K562 (cell line): Measurements from ENCODE around the gene GOSR1.
"Not testable (repeated sequence)": the region's sequence is repeated elsewhere in the genome, so short reads cannot be mapped to it uniquely, and the experiment has no call there.

ENCODE experiments used
- ATF3 ChIP-seq, 2 experiments: fragments of 450-650 bp in 1 of 2; sonication (generic) in 1 of 2; formaldehyde crosslinking in 1 of 2; IDR thresholded peaks in 1 of 2; conservative IDR thresholded peaks in 1 of 2; 2 replicates each; pipeline versions ENCODE4 v1.6.1 to v1.8.1; 2016 to 2023; ENCODE audit warnings: mild to moderate bottlenecking in 2 of 2, moderate library complexity in 2 of 2, inconsistent platforms in 1 of 2, missing genetic modification reagents in 1 of 2
- BDP1 ChIP-seq: IDR thresholded peaks from 3 replicates; pipeline ENCODE4 v1.6.1; 2011; ENCODE audit not compliant: insufficient read length, insufficient read depth
- BRCA1 ChIP-seq, 2 experiments: fragments of 450-650 bp in 1 of 2; sonication (generic) in 1 of 2; formaldehyde crosslinking in 1 of 2; IDR thresholded peaks; 2 replicates each; pipeline versions ENCODE4 v1.5.0 to v1.6.1; 2017 to 2020; ENCODE audit warnings: mild to moderate bottlenecking in 1 of 2, missing genetic modification reagents in 1 of 2
- CCAR2 ChIP-seq: fragments of 200-400 bp; formaldehyde crosslinking; IDR thresholded peaks from 2 replicates; pipeline ENCODE4 v1.6.1; 2017; ENCODE audit warnings: mild to moderate bottlenecking, low read depth, low read length
- CEBPB ChIP-seq: fragments of 450-650 bp; IDR thresholded peaks from 2 replicates; pipeline ENCODE4 v1.6.1; 2016; ENCODE audit warnings: missing genetic modification characterization, missing compliant biosample characterization
- CTCF ChIP-seq, 3 experiments: IDR thresholded peaks in 2 of 3; conservative IDR thresholded peaks in 1 of 3; 2 replicates each; pipeline ENCODE4 v1.5.1; 2011 to 2012; ENCODE audit warnings: low read length in 3 of 3, mild to moderate bottlenecking in 3 of 3, control low read depth in 2 of 3, improper control_type of control experiment in 1 of 3, inconsistent platforms in 1 of 3, low read depth in 1 of 3, mixed read lengths in 1 of 3, moderate library complexity in 1 of 3; ENCODE audit not compliant: insufficient read depth in 2 of 3
- ELF4 ChIP-seq: fragments of 450-650 bp; formaldehyde crosslinking; IDR thresholded peaks from 2 replicates; pipeline ENCODE4 v1.4.0; 2022; ENCODE audit warnings: missing genetic modification characterization
- ERF ChIP-seq: fragments of 450-650 bp; formaldehyde crosslinking; IDR thresholded peaks from 2 replicates; pipeline ENCODE4 v1.4.0; 2020; ENCODE audit warnings: mild to moderate bottlenecking, mixed read lengths
- FOXA1 ChIP-seq: fragments of 450-650 bp; IDR thresholded peaks from 2 replicates; pipeline ENCODE4 v1.6.1; 2016; ENCODE audit warnings: mild to moderate bottlenecking, borderline replicate concordance
- FOXP1 ChIP-seq: sonication (generic); formaldehyde crosslinking; IDR thresholded peaks from 2 replicates; pipeline ENCODE4 v1.8.0; 2022; ENCODE audit warnings: mild to moderate bottlenecking, missing genetic modification reagents
- RBM17 ChIP-seq: fragments of 200-400 bp; formaldehyde crosslinking; IDR thresholded peaks from 2 replicates; pipeline ENCODE4 v1.6.1; 2017; ENCODE audit warnings: low read depth, mild to moderate bottlenecking, low read length, borderline replicate concordance
- THAP7 ChIP-seq: fragments of 250-450 bp; sonication (Bioruptor Pico); IDR thresholded peaks from 2 replicates; pipeline ENCODE4 v1.5.0; 2021
- TF ChIP-seq, protein P1 (sequence below): sonication (generic); formaldehyde crosslinking; IDR thresholded peaks from 2 replicates; pipeline ENCODE4 v1.8.1; 2022; ENCODE audit warnings: missing genetic modification reagents
- TF ChIP-seq, protein P2 (sequence below): fragments of 450-650 bp; conservative IDR thresholded peaks from 2 replicates; pipeline ENCODE4 v1.6.1; 2016; ENCODE audit warnings: missing genetic modification characterization, low read depth, mild to moderate bottlenecking, missing compliant biosample characterization, moderate library complexity

DNA sequence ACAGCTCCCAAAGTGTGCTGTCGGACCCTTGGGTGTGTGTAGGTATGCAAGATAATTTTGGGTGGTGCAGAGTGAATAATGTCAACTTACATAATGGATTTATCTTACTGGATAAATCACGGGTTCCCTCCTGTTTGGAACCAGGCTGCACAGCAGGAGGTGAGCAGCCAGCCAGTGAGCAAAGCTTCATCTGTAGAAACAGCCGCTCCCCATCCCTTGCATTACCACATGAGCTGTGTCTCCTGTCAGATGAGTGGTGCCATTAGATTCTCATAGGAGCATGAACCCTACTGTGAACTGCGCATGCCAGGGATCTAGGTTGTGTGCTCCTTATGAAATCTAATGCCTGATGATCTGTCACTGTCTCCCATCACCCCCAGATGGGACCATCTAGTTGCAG, 72.0 kb downstream of the GOSR1 start:
- TF ChIP-seq, protein P1, sequence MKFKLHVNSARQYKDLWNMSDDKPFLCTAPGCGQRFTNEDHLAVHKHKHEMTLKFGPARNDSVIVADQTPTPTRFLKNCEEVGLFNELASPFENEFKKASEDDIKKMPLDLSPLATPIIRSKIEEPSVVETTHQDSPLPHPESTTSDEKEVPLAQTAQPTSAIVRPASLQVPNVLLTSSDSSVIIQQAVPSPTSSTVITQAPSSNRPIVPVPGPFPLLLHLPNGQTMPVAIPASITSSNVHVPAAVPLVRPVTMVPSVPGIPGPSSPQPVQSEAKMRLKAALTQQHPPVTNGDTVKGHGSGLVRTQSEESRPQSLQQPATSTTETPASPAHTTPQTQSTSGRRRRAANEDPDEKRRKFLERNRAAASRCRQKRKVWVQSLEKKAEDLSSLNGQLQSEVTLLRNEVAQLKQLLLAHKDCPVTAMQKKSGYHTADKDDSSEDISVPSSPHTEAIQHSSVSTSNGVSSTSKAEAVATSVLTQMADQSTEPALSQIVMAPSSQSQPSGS (CRISPR knock-in tag) = not testable (repeated sequence)
- not testable (repeated sequence) for TF ChIP-seq BDP1; BRCA1 (IDR thresholded peaks at IDR 0.05); BRCA1 (CRISPR knock-in tag; IDR thresholded peaks at IDR 0.05); FOXA1; ERF; THAP7 (CRISPR knock-in tag); RBM17; CEBPB (tag); CCAR2; CTCF (IDR thresholded peaks at IDR 0.05 in 2 of 3, conservative IDR thresholded peaks at IDR 0.05 in 1 of 3; ENCODE audit: insufficient read depth in 2 of 3, low read depth in 1 of 3, low read length in 3 of 3); ATF3 (IDR thresholded peaks at IDR 0.05); ATF3 (CRISPR knock-in tag; conservative IDR thresholded peaks at IDR 0.05); FOXP1 (CRISPR knock-in tag); ELF4 (CRISPR knock-in tag)
- TF ChIP-seq, protein P2, sequence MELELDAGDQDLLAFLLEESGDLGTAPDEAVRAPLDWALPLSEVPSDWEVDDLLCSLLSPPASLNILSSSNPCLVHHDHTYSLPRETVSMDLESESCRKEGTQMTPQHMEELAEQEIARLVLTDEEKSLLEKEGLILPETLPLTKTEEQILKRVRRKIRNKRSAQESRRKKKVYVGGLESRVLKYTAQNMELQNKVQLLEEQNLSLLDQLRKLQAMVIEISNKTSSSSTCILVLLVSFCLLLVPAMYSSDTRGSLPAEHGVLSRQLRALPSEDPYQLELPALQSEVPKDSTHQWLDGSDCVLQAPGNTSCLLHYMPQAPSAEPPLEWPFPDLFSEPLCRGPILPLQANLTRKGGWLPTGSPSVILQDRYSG (tag) = not testable (repeated sequence)
